NCI-H128 (cell line): Measurements from ENCODE around the gene TOPAZ1.

Experiments used
- DNase-seq: peaks from one replicate; lab custom pipeline; 2025; ENCODE audit not compliant: unreplicated experiment; lab: John Stamatoyannopoulos, UW

Gene TOPAZ1

GRCh38 chr3:44242721-44243120, 1.0 kb downstream of the TOPAZ1 start:
- no peak for DNase-seq

- no peak for DNase-seq
Measured at GRCh38 chr3:44248152-44248551, 6.5 kb downstream of the TOPAZ1 start.

GRCh38 chr3:44252332-44252959, 10.8 kb downstream of the TOPAZ1 start:
- DNase-seq = no peak

- DNase-seq = no peak
Measured at GRCh38 chr3:44259404-44259803, 17.7 kb downstream of the TOPAZ1 start.

- DNase-seq = no peak
Measured at GRCh38 chr3:44264146-44264545, 22.5 kb downstream of the TOPAZ1 start.

- no peak for DNase-seq
Measured at GRCh38 chr3:44265815-44266214, 24.1 kb downstream of the TOPAZ1 start.

GRCh38 chr3:44272191-44272590, 30.5 kb downstream of the TOPAZ1 start:
- no peak for DNase-seq

GRCh38 chr3:44277925-44278324, 36.2 kb downstream of the TOPAZ1 start:
- no peak for DNase-seq

- no peak for DNase-seq
Measured at GRCh38 chr3:44280077-44280476, 38.4 kb downstream of the TOPAZ1 start.

GRCh38 chr3:44280631-44281030, 38.9 kb downstream of the TOPAZ1 start:
- DNase-seq = no peak

GRCh38 chr3:44284949-44285348, 43.3 kb downstream of the TOPAZ1 start:
- DNase-seq = no peak

GRCh38 chr3:44289882-44290462, 48.3 kb downstream of the TOPAZ1 start:
- no peak for DNase-seq

GRCh38 chr3:44292276-44292675, 50.6 kb downstream of the TOPAZ1 start:
- no peak for DNase-seq

- no peak for DNase-seq
Measured at GRCh38 chr3:44292947-44293346, 51.3 kb downstream of the TOPAZ1 start.

GRCh38 chr3:44297255-44297654, 55.6 kb downstream of the TOPAZ1 start:
- no peak for DNase-seq

- no peak for DNase-seq
Measured at GRCh38 chr3:44301746-44302145, 60.1 kb downstream of the TOPAZ1 start.

- no peak for DNase-seq
Measured at GRCh38 chr3:44309500-44309899, 67.8 kb downstream of the TOPAZ1 start.

- no peak for DNase-seq
Measured at GRCh38 chr3:44318891-44319311, 77.2 kb downstream of the TOPAZ1 start.

GRCh38 chr3:44321335-44321734, 79.6 kb downstream of the TOPAZ1 start:
- no peak for DNase-seq

- peak; percentile 3 for DNase-seq
Measured at GRCh38 chr3:44323341-44323955, 81.8 kb downstream of the TOPAZ1 start.

GRCh38 chr3:44324584-44324983, 82.9 kb downstream of the TOPAZ1 start:
- DNase-seq = no peak

- no peak for DNase-seq
Measured at GRCh38 chr3:44326019-44326418, 84.3 kb downstream of the TOPAZ1 start.

GRCh38 chr3:44326515-44326914, 84.8 kb downstream of the TOPAZ1 start:
- DNase-seq = no peak
